WTC11 (cell line): ENCODE measurements around the gene NDUFS6.

ENCODE experiments used
- GABPB1 ChIP-seq: sonication (generic); formaldehyde crosslinking; IDR thresholded peaks from 2 replicates; pipeline ENCODE4 v1.8.1; 2023; ENCODE audit warnings: mild to moderate bottlenecking, missing genetic modification reagents
- NFE2L1 ChIP-seq: sonication (generic); formaldehyde crosslinking; IDR thresholded peaks from 2 replicates; pipeline ENCODE4 v1.8.1; 2023; ENCODE audit warnings: missing genetic modification reagents
- NR1H2 ChIP-seq: sonication (generic); formaldehyde crosslinking; IDR thresholded peaks from 2 replicates; pipeline ENCODE4 v1.9.0; 2021; ENCODE audit warnings: mild to moderate bottlenecking, moderate library complexity, missing genetic modification reagents
- NR3C1 ChIP-seq: sonication (generic); formaldehyde crosslinking; conservative IDR thresholded peaks from 2 replicates; pipeline ENCODE4 v1.8.1; 2023; ENCODE audit warnings: low read depth, mild to moderate bottlenecking, missing genetic modification reagents
- ZNF416 ChIP-seq: fragments of 250-450 bp; sonication (Bioruptor Pico); IDR thresholded peaks from 2 replicates; pipeline ENCODE4 v1.9.0; 2021; ENCODE audit warnings: mild to moderate bottlenecking, inconsistent platforms
- TF ChIP-seq, protein P1 (sequence below): fragments of 200-600 bp; IDR thresholded peaks from 2 replicates; pipeline ENCODE4 v1.8.0; 2022; ENCODE audit warnings: antibody characterized with exemption
- TF ChIP-seq, protein P2 (sequence below): sonication (generic); formaldehyde crosslinking; IDR thresholded peaks from 2 replicates; pipeline ENCODE4 v1.8.0; 2022; ENCODE audit warnings: mild to moderate bottlenecking, missing genetic modification reagents
- TF ChIP-seq, protein P3 (sequence below): sonication (generic); formaldehyde crosslinking; IDR thresholded peaks from 2 replicates; pipeline ENCODE4 v1.8.1; 2023; ENCODE audit warnings: mild to moderate bottlenecking, missing genetic modification reagents, borderline replicate concordance
- TF ChIP-seq, protein P4 (sequence below): sonication (generic); formaldehyde crosslinking; IDR thresholded peaks from 2 replicates; pipeline ENCODE4 v1.8.1; 2023; ENCODE audit warnings: mild to moderate bottlenecking, missing genetic modification reagents
- TF ChIP-seq, protein P5 (sequence below): sonication (generic); formaldehyde crosslinking; IDR thresholded peaks from 2 replicates; pipeline ENCODE4 v1.8.1; 2022; ENCODE audit warnings: low read depth, missing genetic modification reagents, borderline replicate concordance
- TF ChIP-seq, protein P6 (sequence below): fragments of 250-450 bp; sonication (Bioruptor Pico); conservative IDR thresholded peaks from 2 replicates; pipeline ENCODE4 v1.9.0; 2021; ENCODE audit warnings: mild to moderate bottlenecking

DNA sequence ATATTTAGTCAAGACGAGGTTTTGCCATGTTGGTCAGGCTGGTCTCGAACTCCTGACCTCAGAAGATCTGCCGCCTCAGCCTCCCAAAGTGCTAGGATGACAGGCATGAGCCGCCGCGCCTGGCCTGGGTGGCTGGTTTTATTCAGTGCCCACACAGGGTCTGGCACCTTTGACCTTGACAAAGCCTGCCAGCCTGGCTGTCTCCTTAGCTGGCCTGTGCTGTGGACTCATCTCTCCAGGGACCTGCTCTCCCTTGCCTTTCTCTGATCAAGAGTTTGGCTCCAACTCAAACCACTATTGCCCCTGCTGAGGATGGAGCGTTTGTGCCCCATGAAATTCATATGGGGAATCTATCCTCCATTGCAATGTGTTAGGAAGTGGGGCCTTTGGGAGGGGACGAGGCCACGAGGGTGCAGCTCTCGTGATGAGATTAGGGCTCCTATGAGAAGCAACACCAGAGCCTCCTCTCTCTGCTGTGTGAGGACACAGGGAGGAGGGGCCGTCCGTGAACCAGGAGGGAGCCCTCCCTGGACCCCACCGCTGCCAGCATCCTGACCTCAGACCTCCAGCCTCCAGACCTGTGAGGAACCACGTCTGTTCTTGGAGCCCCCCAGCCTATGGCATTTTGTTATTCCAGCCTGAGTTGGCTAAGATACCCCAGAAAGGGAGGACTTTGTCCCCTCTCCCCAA, 46.5 kb upstream of the NDUFS6 start:
- TF ChIP-seq, protein P1, sequence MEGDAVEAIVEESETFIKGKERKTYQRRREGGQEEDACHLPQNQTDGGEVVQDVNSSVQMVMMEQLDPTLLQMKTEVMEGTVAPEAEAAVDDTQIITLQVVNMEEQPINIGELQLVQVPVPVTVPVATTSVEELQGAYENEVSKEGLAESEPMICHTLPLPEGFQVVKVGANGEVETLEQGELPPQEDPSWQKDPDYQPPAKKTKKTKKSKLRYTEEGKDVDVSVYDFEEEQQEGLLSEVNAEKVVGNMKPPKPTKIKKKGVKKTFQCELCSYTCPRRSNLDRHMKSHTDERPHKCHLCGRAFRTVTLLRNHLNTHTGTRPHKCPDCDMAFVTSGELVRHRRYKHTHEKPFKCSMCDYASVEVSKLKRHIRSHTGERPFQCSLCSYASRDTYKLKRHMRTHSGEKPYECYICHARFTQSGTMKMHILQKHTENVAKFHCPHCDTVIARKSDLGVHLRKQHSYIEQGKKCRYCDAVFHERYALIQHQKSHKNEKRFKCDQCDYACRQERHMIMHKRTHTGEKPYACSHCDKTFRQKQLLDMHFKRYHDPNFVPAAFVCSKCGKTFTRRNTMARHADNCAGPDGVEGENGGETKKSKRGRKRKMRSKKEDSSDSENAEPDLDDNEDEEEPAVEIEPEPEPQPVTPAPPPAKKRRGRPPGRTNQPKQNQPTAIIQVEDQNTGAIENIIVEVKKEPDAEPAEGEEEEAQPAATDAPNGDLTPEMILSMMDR, result no peak
- TF ChIP-seq, protein P2, sequence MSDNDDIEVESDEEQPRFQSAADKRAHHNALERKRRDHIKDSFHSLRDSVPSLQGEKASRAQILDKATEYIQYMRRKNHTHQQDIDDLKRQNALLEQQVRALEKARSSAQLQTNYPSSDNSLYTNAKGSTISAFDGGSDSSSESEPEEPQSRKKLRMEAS (CRISPR knock-in tag), result no peak
- TF ChIP-seq, protein P3, sequence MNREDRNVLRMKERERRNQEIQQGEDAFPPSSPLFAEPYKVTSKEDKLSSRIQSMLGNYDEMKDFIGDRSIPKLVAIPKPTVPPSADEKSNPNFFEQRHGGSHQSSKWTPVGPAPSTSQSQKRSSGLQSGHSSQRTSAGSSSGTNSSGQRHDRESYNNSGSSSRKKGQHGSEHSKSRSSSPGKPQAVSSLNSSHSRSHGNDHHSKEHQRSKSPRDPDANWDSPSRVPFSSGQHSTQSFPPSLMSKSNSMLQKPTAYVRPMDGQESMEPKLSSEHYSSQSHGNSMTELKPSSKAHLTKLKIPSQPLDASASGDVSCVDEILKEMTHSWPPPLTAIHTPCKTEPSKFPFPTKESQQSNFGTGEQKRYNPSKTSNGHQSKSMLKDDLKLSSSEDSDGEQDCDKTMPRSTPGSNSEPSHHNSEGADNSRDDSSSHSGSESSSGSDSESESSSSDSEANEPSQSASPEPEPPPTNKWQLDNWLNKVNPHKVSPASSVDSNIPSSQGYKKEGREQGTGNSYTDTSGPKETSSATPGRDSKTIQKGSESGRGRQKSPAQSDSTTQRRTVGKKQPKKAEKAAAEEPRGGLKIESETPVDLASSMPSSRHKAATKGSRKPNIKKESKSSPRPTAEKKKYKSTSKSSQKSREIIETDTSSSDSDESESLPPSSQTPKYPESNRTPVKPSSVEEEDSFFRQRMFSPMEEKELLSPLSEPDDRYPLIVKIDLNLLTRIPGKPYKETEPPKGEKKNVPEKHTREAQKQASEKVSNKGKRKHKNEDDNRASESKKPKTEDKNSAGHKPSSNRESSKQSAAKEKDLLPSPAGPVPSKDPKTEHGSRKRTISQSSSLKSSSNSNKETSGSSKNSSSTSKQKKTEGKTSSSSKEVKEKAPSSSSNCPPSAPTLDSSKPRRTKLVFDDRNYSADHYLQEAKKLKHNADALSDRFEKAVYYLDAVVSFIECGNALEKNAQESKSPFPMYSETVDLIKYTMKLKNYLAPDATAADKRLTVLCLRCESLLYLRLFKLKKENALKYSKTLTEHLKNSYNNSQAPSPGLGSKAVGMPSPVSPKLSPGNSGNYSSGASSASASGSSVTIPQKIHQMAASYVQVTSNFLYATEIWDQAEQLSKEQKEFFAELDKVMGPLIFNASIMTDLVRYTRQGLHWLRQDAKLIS (CRISPR knock-in tag), result no peak
- TF ChIP-seq, protein P4, sequence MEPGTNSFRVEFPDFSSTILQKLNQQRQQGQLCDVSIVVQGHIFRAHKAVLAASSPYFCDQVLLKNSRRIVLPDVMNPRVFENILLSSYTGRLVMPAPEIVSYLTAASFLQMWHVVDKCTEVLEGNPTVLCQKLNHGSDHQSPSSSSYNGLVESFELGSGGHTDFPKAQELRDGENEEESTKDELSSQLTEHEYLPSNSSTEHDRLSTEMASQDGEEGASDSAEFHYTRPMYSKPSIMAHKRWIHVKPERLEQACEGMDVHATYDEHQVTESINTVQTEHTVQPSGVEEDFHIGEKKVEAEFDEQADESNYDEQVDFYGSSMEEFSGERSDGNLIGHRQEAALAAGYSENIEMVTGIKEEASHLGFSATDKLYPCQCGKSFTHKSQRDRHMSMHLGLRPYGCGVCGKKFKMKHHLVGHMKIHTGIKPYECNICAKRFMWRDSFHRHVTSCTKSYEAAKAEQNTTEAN, result no peak
- TF ChIP-seq NR3C1 (CRISPR knock-in tag) (no peak), NR1H2 (no peak), NFE2L1 (CRISPR knock-in tag) (no peak), GABPB1 (CRISPR knock-in tag) (no peak), ZNF416 (CRISPR knock-in tag) (no peak)
- TF ChIP-seq, protein P5, sequence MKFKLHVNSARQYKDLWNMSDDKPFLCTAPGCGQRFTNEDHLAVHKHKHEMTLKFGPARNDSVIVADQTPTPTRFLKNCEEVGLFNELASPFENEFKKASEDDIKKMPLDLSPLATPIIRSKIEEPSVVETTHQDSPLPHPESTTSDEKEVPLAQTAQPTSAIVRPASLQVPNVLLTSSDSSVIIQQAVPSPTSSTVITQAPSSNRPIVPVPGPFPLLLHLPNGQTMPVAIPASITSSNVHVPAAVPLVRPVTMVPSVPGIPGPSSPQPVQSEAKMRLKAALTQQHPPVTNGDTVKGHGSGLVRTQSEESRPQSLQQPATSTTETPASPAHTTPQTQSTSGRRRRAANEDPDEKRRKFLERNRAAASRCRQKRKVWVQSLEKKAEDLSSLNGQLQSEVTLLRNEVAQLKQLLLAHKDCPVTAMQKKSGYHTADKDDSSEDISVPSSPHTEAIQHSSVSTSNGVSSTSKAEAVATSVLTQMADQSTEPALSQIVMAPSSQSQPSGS, result no peak
- TF ChIP-seq, protein P6, sequence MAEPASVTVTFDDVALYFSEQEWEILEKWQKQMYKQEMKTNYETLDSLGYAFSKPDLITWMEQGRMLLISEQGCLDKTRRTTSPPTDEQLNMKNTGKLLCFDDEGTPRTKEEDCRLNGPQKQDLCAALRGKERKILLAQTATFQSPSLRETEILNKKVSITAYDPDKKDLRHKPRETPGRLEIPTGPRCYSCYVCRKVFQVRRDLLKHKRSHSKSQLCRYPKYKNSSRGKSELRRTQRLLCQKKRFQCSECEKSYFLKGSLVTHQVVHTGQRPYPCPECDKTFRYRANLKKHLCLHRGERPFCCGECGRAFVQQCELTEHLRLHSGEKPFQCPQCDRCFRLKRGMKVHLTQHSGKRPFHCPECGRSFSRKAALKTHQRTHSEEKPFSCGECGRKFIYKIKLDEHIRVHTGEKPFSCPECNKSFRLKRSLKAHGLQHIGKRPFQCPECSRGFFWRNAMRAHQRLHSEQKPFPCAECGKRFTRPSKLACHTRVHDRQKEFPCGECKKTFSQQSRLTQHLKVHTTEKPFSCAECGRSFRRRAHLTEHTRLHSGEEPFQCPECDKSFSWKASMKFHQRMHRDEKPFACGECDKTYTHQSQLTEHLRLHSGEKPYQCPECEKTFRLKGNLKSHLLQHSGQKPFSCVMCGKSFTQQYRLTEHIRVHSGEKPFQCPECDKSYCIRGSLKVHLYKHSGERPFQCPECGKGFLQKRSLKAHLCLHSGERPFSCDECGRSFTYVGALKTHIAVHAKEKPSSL, result no peak
